Colon (tissue), 2 donors: ENCODE measurements around the gene SLFN14.
A peak's percentile ranks its signal among the peaks of the same experiment; 100 is the strongest.
"Not testable (repeated sequence)": the region's sequence is repeated elsewhere in the genome, so short reads cannot be mapped to it uniquely, and the experiment has no call there.

ENCODE experiments used
- FAIRE-seq: peaks from 2 replicates; lab custom pipeline; 2012; peaks lifted over from hg19 to GRCh38; lab: Jason Lieb, UNC
- donor health status: control.
- donor health status: control.

SLFN14 gene

DNA sequence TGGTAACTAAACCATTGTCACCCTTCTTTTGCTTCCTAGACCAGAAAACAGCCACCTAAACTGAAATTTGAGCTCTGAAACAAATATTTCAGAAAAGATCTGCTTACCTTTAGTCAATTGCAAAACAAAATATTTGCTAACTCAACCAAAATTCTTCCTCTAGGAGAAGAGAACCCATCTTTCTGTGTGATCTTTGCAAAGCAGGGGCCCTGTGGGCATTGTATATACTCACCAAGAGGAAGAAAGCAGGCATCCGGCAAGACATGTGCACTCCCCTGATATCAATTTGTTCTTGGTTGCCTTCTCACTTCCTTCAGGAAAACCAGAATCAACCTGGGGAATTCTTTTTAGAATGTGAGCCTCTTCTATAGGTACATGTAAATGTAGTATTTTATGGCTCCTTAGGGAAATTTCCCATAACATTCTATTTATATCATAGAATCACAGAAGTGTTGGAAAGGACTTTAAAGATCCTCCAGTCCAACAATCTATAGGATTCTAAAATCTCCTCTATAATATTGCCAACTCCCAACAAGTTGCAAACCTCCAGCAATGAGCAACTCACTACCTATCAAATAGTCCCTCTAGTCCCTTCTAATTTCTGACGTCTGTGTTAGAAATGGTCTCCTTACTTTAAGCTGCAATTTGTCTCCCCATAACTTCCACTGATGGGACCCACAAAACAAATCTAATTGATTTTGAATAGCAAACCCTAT, 966 bp downstream of the SLFN14 start:
- FAIRE-seq, result no peak

DNA sequence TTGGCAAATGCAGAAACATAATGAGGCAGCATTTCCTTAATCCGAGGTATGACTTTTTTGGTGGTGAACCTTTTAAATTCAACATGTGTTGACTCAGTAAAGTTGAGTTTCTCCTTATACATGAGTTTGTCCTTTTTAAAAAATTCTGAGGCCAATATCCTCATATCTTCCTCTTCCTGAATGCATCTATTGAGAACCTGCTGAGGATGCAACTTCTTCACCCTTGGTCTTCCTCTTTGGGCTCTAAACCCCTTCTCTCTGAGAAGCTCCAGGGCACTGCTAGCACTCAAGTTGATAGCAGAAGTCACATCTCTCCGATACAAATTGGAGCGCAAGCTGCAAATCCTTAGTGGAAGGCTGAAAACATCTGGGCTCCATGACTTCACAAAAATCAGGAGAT, 3.3 kb downstream of the SLFN14 start:
- FAIRE-seq, result no peak

DNA sequence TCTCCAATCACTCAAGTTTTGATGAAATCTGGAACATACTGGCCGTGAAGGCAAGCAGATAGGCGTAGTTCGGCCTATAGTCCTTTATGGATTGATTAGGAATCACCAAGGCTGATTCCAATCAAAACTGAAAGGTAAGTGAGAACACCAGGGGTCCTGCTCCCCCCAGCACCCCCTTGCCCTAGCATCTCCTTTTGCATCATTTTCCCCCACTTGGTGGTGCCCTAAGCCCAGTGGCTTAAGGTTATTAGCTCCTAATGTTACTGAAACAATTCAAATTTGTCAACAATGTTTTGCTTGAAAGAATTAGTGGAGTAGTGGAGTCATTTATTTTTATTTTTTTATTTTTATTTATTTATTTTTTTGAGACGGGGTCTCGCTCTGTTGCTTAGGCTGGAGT, 4.9 kb downstream of the SLFN14 start:
- no peak for FAIRE-seq

DNA sequence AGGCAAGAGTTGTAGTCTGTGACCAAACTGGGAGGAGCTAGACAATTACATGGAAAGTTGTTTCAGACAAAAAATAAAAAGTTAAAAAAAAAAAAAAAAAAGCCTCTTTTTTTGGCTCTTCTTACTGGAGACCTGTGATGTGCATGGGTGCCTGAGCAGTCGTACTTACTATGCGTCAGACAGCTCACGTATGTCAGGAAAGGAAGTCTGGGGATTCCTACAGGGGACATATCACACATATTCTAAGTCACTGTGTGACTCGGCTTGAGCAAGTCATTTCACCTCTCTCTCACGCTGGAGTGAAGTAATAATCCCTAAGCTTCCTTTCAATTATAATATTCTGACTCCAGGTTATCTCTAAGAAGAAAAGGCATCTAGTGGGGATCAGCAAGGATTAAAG, 6.0 kb downstream of the SLFN14 start:
- FAIRE-seq, result no peak

DNA sequence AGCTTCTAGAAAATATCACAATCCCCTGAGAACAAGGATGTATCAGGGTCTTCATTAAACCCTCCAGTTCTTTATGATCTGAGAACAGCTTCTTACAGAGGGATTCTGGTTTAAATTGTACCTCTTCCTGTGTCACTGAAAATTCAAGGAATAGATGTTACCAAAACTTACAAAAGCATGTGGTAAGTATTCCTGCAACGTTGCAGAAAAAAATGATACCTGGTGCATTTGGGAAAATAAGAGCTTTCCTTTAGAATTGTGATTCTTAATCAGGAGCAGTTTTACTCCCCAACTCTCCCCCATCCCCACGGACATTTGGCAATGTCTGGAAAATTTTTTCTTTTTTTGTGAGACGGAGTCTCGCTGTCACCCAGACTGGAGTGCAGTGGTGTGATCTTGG, 7.3 kb downstream of the SLFN14 start:
- FAIRE-seq, result no peak

DNA sequence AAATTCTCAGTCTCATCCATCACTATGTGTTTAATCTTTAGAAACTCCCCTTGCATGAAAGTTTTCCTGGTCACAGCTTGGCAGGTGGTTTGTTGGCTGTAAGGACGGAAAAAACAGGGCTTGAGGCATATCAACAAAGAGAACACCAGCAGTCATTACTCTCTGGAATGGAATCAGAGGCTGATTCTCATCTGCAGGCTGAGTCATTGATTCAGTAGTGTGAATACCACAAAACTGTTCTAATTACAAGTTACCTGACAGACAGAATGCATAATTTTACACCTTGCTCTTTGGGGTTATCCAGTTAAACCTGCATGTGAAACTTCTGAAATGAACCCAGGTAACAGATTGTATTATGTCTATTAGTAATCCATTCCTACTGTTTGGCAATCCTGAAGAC, 11.6 kb downstream of the SLFN14 start:
- no peak for FAIRE-seq

DNA sequence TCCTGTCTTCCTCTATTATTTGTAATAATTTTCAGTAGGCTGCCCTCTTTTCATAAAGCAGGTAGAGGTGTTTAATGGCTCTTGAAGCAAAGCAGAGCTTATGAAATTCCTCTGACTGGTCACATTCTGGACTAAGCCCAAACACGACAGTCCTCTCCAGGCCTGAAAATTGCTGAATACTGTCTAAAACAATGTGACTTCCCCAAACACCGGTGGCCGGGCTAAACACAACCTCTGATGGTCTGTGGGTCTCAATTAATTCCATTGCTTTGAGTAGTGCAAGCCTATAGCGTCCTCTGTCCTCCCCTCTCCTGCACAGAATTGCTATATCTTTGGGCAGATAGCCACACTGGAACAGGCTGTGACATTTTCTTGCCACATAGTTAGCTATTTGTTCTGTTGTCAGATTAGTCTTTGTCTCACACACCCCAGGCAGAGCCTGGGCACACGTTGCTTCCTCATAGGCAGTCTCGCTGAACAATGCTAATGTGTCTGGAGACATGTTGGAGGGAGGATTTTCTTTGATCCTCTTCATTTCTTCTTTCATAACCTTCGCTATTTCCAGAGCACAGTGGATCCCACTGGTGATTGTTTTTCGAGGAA, 12.3 kb downstream of the SLFN14 start:
- no peak for FAIRE-seq

DNA sequence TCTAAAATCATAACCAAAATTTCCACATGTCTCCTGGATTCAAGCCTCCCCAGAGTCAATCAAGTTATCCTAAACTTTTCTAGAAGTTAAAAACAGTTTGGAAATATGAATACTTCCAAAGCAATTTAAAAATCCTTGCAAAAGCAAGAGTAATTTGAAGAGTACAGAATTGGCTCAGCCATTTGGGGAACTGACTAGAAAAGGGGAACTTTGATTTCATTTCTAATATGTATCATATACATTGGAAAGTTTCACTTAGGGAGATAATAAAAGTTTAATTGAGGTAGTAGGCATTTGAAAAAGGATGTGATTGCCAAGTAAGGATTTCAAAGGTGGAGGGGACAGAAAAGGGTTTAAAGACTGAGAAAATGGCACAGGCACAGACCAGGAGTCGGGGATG, 14.1 kb downstream of the SLFN14 start:
- FAIRE-seq, result no peak

DNA sequence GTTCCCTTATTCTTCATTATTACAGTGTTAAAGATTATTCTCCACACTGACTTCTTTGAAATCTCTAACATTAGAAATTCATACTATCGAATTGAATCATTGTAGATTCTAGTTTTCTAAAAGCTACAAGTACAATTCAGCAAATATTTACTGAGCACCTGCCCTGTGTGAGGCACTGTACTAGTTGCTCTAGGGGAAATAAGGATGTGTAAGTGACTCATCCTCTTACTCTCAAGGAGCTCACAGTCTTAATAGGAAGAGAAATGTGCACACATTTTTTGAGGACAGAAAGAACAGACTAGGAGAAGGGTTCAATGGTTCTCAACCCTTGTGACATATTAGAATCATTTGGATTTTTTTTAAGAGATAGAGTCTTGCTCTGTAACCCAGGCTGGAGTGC, 15.5 kb downstream of the SLFN14 start:
- FAIRE-seq, result no peak

DNA sequence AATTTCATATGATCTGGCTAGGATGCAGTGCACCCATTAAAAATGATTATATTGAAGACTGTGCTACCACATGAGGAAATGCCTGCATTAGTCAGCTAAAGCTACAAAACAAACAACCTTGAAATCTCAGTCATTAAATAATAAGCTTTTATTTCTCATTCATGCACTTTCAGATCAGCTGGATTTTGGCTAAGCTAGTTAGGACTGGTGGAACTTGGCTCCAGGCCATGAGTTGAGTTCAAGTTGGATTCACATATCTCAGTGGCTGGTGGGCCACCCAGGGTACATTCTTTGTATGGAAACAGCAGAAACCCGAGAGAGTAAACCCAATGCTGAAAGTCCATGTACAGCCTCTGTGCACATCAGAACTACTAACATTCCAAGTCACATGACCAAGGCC, 16.8 kb downstream of the SLFN14 start:
- no peak for FAIRE-seq

DNA sequence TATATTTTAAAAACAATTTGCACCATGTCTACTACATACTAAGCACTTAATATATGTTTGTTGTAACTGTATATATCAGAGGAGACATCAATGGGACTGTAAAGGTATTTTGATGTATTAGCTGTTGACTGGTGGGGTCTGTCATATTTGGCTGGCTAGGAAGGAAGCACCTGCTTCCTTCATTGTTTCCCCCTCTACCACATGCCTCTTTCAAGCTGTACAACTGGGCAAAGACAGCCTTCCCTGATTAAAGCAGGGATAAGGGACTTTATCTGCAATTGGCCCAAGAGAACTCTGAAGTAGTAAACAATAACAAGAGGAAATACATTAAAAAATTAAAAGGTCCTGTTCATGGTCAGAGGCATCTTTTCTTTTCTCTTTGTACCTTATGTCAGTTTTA, 17.6 kb downstream of the SLFN14 start:
- no peak for FAIRE-seq

DNA sequence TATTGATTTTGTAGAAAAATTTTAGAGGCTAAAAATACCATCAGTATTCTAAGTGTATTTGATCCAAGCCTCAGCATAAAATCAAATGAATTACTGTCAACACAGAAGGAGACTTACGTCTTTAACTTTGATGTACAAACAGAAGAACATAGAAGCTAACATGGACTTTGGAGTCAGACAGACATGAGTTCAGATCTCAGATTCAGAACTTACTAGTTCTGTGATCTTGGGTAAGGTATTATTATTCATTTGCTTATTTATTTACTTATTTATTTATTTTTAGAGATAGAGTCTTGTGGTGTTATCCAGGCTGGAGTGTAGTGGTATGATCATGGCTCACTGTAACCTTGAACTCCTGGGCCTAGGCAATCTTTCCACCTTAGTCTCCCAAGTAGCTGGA, 19.2 kb downstream of the SLFN14 start:
- FAIRE-seq, result no peak

DNA sequence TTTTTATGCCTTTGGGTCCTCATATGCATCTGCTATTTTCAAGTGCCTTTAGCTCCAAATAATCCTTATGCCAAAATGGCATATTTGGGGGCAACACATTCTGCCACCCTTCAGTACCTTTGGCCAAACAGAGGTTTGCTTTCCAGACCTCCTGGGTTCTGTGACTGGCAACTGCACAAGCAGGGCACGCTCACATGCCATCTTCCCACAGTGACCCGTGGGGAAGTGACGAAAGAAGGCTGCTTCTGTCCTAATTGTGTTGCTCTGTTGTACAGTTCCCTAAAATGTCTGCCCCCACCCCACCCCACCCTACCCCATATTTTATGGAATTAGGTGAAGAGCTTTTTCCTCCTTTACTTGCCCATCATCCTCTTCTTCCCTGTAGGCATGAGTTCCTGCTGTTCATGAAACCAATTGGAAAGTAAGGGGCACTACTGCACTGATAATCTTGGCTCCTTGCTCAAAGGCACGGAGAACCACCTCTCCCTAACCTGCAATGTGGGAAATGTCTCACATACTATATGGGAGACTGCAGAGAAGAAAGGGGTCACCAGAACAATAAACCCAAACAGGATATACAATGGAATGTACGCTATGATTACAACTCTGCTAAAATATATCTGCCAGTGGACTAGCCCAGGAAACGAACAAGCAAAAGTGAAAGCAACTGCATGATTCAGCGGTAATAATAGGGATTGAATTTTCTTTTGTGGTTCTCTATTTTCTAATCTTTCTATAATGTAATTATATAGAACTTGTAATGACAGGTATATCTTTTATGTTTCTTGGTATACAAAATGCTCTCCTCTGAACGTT, 19.8 kb downstream of the SLFN14 start:
- FAIRE-seq, result peak; percentile 70

DNA sequence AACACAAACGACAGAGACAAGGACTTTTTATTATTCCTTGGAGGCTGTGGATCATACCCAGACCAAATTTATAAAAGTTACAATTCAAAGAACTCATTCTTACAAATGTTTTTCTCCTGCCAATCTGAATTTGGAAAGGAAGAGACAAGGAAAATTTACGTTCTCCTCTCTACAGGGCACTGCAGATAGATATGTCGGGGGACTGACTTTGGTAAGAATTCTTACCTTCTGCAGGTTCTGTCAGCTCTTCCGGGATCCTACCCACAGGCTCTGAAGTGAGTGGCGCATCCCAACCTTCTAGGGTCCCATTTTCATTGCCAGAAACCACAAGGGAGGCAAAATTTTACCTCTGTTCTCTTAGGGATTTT, 21.0 kb downstream of the SLFN14 start:
- no peak for FAIRE-seq

DNA sequence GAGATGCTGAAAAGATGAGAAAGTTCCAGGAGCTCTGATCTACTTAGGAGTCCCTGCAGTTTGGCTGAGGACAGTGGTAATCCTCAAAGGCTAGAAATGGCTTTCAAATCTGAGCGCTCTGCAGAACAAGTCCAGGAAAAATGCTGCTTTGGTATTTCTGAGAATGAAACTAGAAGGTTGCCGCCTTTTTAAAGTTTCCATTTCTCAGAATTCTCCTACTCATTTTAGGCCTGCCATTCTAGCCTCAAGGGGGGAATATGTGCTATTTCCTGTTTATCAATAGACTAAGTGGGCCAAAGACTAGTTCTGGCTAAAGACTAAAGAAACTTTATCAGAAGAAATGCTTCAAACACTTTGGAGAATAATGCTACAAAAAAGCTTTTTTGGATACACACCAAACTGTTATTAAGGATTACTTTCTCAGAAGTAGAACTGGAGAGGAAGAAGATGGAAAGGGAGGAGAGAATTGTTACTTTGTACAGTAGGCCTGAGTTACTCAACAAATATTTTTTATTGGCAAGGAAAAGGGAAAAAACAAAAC, 22.9 kb downstream of the SLFN14 start, which contains the start of gene SLFN12L:
SLFN12L (minus strand) TSS at position 78 of the 541 bp plus-strand sequence. CDS start 15,314 bp downstream, outside the sequence.
- FAIRE-seq, result no peak

DNA sequence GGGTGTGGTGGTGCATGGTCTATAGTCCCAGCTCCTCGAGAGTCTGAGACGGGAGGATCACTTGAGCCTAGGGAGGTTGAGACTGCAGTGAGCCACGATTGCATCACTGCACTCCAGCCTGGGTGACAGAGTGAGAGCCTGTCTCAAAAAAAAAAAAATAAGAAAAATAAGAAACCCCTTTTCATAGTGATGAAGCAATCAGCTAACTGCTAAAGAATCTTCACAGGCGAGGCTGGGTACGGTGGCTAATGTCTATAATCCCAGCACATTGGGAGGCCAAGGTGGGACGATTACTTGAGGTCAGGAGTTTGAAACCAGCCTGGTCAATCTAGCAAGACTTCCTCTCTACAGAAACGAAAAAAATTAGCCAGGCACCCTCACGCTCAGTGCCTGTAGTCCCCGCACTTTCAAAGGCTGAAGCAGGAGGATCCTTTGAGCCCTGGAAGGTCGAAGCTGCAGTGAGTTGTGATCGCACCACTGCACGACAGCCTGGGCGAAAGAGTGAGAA, 23.9 kb downstream of the SLFN14 start:
- no peak for FAIRE-seq

DNA sequence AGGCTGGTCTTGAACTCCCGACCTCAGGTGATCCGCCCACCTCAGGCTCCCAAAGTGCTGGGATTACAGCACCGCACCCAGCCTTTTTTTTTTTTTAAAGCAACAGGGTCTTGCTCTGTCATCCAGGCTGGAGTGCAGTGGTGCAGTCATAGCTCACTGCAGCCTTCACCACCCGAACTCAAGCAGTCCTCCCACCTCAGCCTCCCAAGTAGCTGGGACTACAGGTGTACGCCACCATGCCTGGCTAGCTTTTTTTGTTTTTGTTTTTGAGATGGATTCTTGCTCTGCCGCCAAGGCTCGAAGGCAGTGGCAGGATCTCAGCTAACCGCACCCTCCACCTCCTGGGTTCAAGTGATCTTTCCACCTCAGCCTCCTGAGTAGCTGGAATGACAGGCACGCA, 25.2 kb downstream of the SLFN14 start:
- FAIRE-seq, result not testable (repeated sequence)

DNA sequence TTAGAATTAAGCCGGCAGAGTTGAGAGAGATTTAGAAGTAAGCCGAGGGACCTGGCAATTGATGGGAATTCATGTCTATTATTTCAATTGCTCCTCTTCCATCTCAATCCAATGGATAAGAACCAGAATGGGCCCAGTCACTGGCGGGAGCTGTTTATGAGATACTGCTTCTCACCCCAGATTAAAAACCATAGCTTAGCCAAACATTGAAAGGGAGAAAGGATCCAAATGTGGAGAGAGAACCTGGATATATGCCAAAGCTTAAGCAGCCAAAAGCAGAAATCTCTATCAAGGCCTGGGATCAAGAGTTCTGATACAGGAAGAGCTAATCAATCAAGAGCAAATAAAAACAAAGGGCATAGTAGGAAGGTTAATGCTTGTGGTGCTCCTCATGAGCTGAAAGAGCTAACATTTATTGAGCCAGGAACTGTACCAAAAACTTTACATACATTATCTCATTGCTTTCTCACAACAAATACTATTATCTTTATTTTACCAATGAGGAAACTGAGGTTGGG, 26.0 kb downstream of the SLFN14 start:
- no peak for FAIRE-seq

DNA sequence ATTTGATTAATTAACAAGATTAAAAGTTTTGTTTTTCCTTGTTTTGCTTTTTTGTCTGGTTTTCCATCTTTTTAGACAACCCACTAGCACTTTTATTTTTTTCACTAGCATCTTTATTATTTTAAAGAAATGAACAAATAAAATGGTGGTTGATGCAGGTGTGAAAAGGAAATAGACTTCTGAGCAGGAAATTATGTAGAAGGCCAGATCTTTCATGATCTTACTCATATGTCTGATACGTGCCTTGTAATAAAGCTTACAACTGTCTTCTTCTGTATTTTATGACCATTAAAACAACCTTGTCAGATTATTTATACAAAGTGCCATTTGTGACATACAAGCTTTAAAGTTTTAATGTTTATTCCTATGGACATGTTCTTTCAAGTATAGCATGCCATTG, 29.5 kb downstream of the SLFN14 start:
- FAIRE-seq, result no peak

DNA sequence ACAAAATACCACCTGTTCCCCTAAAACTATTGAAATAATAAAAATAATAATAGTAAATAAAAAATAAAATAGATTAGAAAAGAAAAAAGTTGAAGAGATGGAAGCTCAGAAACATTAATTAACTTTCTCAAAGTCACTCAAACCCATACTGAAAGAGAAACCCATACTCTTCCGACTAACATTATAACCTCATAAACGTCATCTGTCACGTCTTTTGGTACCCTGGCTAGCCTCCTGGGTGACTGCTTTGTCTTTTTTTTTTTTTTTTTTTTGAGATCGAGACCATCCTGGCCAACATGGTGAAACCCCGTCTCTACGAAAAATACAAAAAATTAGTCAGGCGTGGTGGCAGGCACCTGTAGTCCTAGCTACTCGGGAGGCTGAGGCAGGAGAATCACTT, 30.8 kb downstream of the SLFN14 start:
- FAIRE-seq, result no peak

DNA sequence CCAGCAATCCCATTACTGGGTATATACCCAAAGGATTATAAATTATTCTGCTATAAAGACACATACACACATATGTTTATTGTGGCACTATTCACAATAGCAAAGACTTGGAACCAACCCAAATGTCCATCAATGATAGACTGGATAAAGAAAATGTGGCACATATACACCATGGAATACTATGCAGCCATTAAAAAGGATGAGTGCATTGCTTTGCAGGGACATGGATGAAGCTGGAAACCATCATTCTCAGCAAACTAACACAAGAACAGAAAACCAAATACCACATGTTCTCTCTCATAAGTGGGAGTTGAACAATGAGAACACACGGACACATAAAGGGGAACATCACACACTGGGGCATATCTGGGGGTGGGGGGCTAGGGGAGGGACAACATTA, 31.3 kb downstream of the SLFN14 start:
- not testable (repeated sequence) for FAIRE-seq

DNA sequence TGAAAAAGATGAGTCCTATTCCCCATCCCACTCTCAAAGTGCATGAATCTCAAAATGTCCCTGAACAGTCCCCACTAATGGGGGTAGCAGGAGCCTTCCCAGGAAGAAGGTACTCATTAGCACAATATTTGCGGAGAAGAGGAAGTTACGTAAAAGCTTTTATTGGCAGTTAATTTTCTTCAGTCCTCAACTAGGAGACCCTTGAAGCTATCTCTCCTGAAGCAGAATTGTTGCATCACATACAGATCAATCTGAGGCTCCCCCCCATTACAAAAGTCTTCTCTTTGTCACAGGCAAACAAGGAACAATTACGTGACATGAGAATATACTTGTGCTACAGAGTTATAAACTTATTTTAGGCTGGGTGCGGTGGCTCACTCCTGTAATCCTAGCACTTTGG, 37.3 kb downstream of the SLFN14 start:
- FAIRE-seq, result no peak
